SK-N-SH (cell line): ENCODE measurements around the gene SRGAP1. TPM values are rescaled to one million over a fixed set of nuclear protein-coding genes. Genes with fewer than 3 reads are reported as not detected.

Experiments used
- CTCF ChIA-PET: fragments of 300-600, 350-600 bp; formaldehyde crosslinking; extraction: SDS; loops from one replicate; lab custom pipeline; 2021; lab: Yijun Ruan, JAX
- POLR2A ChIA-PET: fragments of 350-600 bp; sonication (Branson Sonifier 250); formaldehyde crosslinking; extraction: SDS; loops from one replicate; lab custom pipeline; 2020; ENCODE audit warnings: antibody characterized with exemption, inconsistent platforms; lab: Yijun Ruan, JAX
- DNase-seq: peaks from one replicate; pipeline ENCODE4 v3.0.0; 2012
- H2AFZ ChIP-seq: fragments of 200-600 bp; sonication (generic); 2 replicates; pipeline ENCODE4 v1.8.1; 2016; ENCODE audit warnings: antibody characterized with exemption, mild to moderate bottlenecking, low read depth
- H3F3A ChIP-seq: fragments of 200-600 bp; sonication (generic); replicated peaks from 2 replicates; pipeline ENCODE3; 2016; ENCODE audit warnings: antibody characterized with exemption, mild to moderate bottlenecking; ENCODE audit not compliant: insufficient read depth
- H3K27ac ChIP-seq, 2 experiments: fragments of 200-500 bp in 1 of 2; fragments of 200-600 bp in 1 of 2; sonication (Bioruptor generic) in 1 of 2; sonication (generic), shearing (Covaris generic) in 1 of 2; 2 replicates each; pipeline versions ENCODE4 v1.5.1 to v1.6.1; 2014 to 2016; ENCODE audit warnings: low read depth in 2 of 2, inconsistent platforms in 1 of 2, low read length in 1 of 2, mild to moderate bottlenecking in 1 of 2, mixed read lengths in 1 of 2
- H3K27me3 ChIP-seq: fragments of 200-600 bp; sonication (generic), shearing (Covaris generic); 2 replicates; pipeline ENCODE4 v1.6.1; 2016; ENCODE audit warnings: mixed run types; ENCODE audit not compliant: insufficient read depth
- H3K36me3 ChIP-seq, 2 experiments: fragments of 200-500 bp in 1 of 2; fragments of 200-600 bp in 1 of 2; sonication (Bioruptor generic) in 1 of 2; sonication (generic) in 1 of 2; replicated peaks in 1 of 2; 2 replicates each; pipeline versions ENCODE3 to v1.5.1; 2014 to 2016; ENCODE audit warnings: low read length in 1 of 2, mild to moderate bottlenecking in 1 of 2; ENCODE audit not compliant: insufficient read depth in 2 of 2, control insufficient read depth in 1 of 2
- H3K4me1 ChIP-seq, 2 experiments: fragments of 200-500 bp in 1 of 2; fragments of 200-600 bp in 1 of 2; sonication (Bioruptor generic) in 1 of 2; sonication (generic), shearing (Covaris generic) in 1 of 2; 2 replicates each; pipeline versions ENCODE4 v1.5.1 to v1.6.1; 2014 to 2016; ENCODE audit warnings: low read depth in 1 of 2, low read length in 1 of 2, mixed run types in 1 of 2; ENCODE audit not compliant: insufficient read depth in 2 of 2, control insufficient read depth in 1 of 2
- H3K4me2 ChIP-seq: fragments of 200-600 bp; sonication (generic), shearing (Covaris generic); 2 replicates; pipeline ENCODE4 v1.6.1; 2017; ENCODE audit warnings: mixed run types
- H3K4me3 ChIP-seq, 2 experiments: fragments of 200-500 bp in 1 of 2; fragments of 200-600 bp in 1 of 2; sonication (Bioruptor generic) in 1 of 2; sonication (generic), shearing (Covaris generic) in 1 of 2; 2 replicates each; pipeline versions ENCODE4 v1.5.1 to v1.8.1; 2014 to 2016; ENCODE audit warnings: low read depth in 2 of 2, inconsistent platforms in 1 of 2, low read length in 1 of 2, mild to moderate bottlenecking in 1 of 2, mixed read lengths in 1 of 2, moderate library complexity in 1 of 2
- H3K79me2 ChIP-seq: fragments of 200-600 bp; sonication (generic); 2 replicates; pipeline ENCODE4 v1.8.1; 2017; ENCODE audit warnings: mild to moderate bottlenecking; ENCODE audit not compliant: insufficient read depth
- H3K9ac ChIP-seq: fragments of 200-600 bp; sonication (generic); 2 replicates; pipeline ENCODE4 v1.6.1; 2017; ENCODE audit warnings: mixed run types
- H3K9me2 ChIP-seq: fragments of 200-600 bp; sonication (generic); 2 replicates; pipeline ENCODE4 v1.6.1; 2017; ENCODE audit warnings: mixed run types
- H3K9me3 ChIP-seq: fragments of 200-600 bp; sonication (generic); 2 replicates; pipeline ENCODE4 v1.6.1; 2017; ENCODE audit warnings: mixed run types, mild to moderate bottlenecking, moderate library complexity
- H4K20me1 ChIP-seq: fragments of 200-600 bp; sonication (generic); 2 replicates; pipeline ENCODE4 v1.6.1; 2017; ENCODE audit warnings: mild to moderate bottlenecking, mixed run types; ENCODE audit not compliant: insufficient read depth
- CHD2 ChIP-seq: fragments of 150-350 bp; IDR thresholded peaks from 2 replicates; pipeline ENCODE4 v1.6.1; 2018; ENCODE audit warnings: low read length; ENCODE audit not compliant: partially characterized antibody
- EP300 ChIP-seq, 2 experiments: IDR thresholded peaks; 2 replicates each; pipeline versions ENCODE4 v1.4.0 to v1.6.1; 2012; ENCODE audit warnings: borderline replicate concordance in 1 of 2, low read depth in 1 of 2, low read length in 1 of 2
- EZH2phosphoT487 ChIP-seq: fragments of 200-600 bp; sonication (generic); IDR thresholded peaks from 2 replicates; pipeline ENCODE4 v1.6.1; 2017; ENCODE audit warnings: low read depth, mixed run types, mild to moderate bottlenecking, antibody characterized with exemption, moderate library complexity, borderline replicate concordance
- FOXM1 ChIP-seq: IDR thresholded peaks from 2 replicates; pipeline ENCODE4 v1.4.0; 2012; ENCODE audit warnings: low read depth, mild to moderate bottlenecking
- GATA2 ChIP-seq: sonication (generic); formaldehyde crosslinking; IDR thresholded peaks from 2 replicates; pipeline ENCODE4 v1.5.0; 2020; ENCODE audit warnings: mild to moderate bottlenecking, missing genetic modification reagents
- JUND ChIP-seq: IDR thresholded peaks from 2 replicates; pipeline ENCODE4 v1.4.0; 2012
- NFIC ChIP-seq: IDR thresholded peaks from 2 replicates; pipeline ENCODE4 v1.4.0; 2012; ENCODE audit warnings: borderline replicate concordance
- NRF1 ChIP-seq: IDR thresholded peaks from 2 replicates; pipeline ENCODE4 v1.6.1; 2012; ENCODE audit warnings: low read depth, mild to moderate bottlenecking, low read length
- POLR2AphosphoS5 ChIP-seq: IDR thresholded peaks from 2 replicates; pipeline ENCODE4 v1.6.1; 2012; ENCODE audit warnings: low read depth, low read length
- RAD21 ChIP-seq: IDR thresholded peaks from 2 replicates; pipeline ENCODE4 v1.6.1; 2012; ENCODE audit warnings: mild to moderate bottlenecking, low read length
- RCOR1 ChIP-seq: fragments of 150-350 bp; IDR thresholded peaks from 2 replicates; pipeline ENCODE4 v1.6.1; 2017; ENCODE audit warnings: antibody characterized with exemption, low read length
- SIN3A ChIP-seq: IDR thresholded peaks from 2 replicates; pipeline ENCODE4 v1.6.1; 2012; ENCODE audit warnings: low read depth, mild to moderate bottlenecking, low read length, moderate library complexity, borderline replicate concordance
- TCF12 ChIP-seq: IDR thresholded peaks from 2 replicates; pipeline ENCODE4 v1.4.0; 2012
- TEAD4 ChIP-seq: IDR thresholded peaks from 2 replicates; pipeline ENCODE4 v1.4.0; 2012; ENCODE audit warnings: mild to moderate bottlenecking, borderline replicate concordance; ENCODE audit not compliant: insufficient read depth
- WGBS: methylation state at CpG from one replicate; pipeline ENCODE4 v1.1.6; 2017; ENCODE audit warnings: low lambda C conversion rate; 5-methylcytosine and 5-hydroxymethylcytosine counted together
- polyA plus RNA-seq, 3 experiments: library from polyadenylated mRNA; depleted of rRNA; stranded (reverse); fragments of >200 nt; gene quantifications; 2 replicates each; pipeline ENCODE4 v1.2.3, GENCODE V29; 2012
- TF ChIP-seq, protein P1 (sequence below): IDR thresholded peaks from 2 replicates; pipeline ENCODE4; 2012
- TF ChIP-seq, protein P2 (sequence below): IDR thresholded peaks from 2 replicates; pipeline ENCODE4 v1.4.0; 2012; ENCODE audit warnings: low read depth
- TF ChIP-seq, protein P3 (sequence below): fragments of 150-350 bp; IDR thresholded peaks from 2 replicates; pipeline ENCODE4 v1.6.1; 2016; ENCODE audit warnings: mild to moderate bottlenecking, low read depth, low read length
- TF ChIP-seq, protein P4 (sequence below): fragments of 200-600 bp; sonication (generic); IDR thresholded peaks from 2 replicates; pipeline ENCODE4 v1.6.1; 2017; ENCODE audit warnings: antibody characterized with exemption, mild to moderate bottlenecking, moderate library complexity

Gene SRGAP1
- polyA plus RNA-seq, 1 of the 3 experiments (the other 2 are of a cell fraction): 2.6 TPM

DNA sequence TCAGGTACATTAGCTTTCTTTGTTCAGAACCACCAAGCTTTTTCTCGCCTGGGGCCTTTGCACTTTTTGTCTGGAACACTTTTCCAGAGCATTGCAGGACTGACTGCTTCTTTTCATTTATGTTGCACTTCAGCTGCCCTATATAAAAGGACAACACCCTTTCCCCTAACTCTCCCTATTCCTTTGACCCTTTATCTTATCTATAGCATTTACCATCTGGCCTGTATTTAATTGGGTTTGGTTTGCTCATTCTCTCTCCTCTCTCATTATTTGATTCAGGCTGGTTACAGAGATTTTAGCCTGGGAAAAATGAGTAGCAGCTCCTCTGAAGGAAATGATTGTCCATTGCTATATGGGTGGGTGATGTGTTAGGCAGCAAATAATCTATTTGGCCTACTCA lies 212.2 kb downstream of the SRGAP1 start:
- DNase-seq: peak; percentile 37
- Histone ChIP-seq H2AFZ (no peak overlapping the region), H3K4me3 (no peak overlapping the region), H3K4me1 (peaks cover 8 to 17% of the 10 kb centered on the region in 2 experiments; a peak in 3 of 4 replicates), H3K9me3 (no peaks in the 10 kb centered on the region), H3K79me2 (no peaks in the 10 kb centered on the region), H3K36me3 (peaks cover 0 to 3% of the 10 kb centered on the region in 2 experiments), H3K9me2 (no peaks in the 10 kb centered on the region), H3K27me3 (no peaks in the 10 kb centered on the region), H3K27ac (peak overlapping the region in 1 of 2 experiments; percentile 82; a peak in 2 of 4 replicates), H3F3A (peaks cover 3% of the 10 kb centered on the region), H4K20me1 (no peaks in the 10 kb centered on the region), H3K4me2 (no peak overlapping the region), H3K9ac (no peak overlapping the region)
- TF ChIP-seq, protein P1, sequence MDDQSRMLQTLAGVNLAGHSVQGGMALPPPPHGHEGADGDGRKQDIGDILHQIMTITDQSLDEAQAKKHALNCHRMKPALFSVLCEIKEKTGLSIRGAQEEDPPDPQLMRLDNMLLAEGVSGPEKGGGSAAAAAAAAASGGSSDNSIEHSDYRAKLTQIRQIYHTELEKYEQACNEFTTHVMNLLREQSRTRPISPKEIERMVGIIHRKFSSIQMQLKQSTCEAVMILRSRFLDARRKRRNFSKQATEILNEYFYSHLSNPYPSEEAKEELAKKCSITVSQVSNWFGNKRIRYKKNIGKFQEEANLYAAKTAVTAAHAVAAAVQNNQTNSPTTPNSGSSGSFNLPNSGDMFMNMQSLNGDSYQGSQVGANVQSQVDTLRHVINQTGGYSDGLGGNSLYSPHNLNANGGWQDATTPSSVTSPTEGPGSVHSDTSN: no peak
- TF ChIP-seq RAD21: peak; percentile 35; the same call in 1 of the 2 replicates
- no peak for TF ChIP-seq EZH2phosphoT487
- TF ChIP-seq NFIC: no peak
- peak; percentile 94 for TF ChIP-seq GATA2
- TF ChIP-seq SIN3A: no peak
- peak; percentile 25 for TF ChIP-seq CHD2
- TF ChIP-seq EP300 (IDR thresholded peaks at IDR 0.05; ENCODE audit: borderline replicate concordance in 1 of 2, low read depth in 1 of 2, low read length in 1 of 2): peak in 1 of 2 experiments; percentile 74; a peak in 2 of 4 replicates
- TF ChIP-seq RCOR1: peak; percentile 88
- TF ChIP-seq FOXM1: no peak
- no peak for TF ChIP-seq NRF1
- TF ChIP-seq TCF12: no peak
- TF ChIP-seq, protein P2, sequence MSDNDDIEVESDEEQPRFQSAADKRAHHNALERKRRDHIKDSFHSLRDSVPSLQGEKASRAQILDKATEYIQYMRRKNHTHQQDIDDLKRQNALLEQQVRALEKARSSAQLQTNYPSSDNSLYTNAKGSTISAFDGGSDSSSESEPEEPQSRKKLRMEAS: no peak
- TF ChIP-seq TEAD4: no peak
- TF ChIP-seq, protein P3, sequence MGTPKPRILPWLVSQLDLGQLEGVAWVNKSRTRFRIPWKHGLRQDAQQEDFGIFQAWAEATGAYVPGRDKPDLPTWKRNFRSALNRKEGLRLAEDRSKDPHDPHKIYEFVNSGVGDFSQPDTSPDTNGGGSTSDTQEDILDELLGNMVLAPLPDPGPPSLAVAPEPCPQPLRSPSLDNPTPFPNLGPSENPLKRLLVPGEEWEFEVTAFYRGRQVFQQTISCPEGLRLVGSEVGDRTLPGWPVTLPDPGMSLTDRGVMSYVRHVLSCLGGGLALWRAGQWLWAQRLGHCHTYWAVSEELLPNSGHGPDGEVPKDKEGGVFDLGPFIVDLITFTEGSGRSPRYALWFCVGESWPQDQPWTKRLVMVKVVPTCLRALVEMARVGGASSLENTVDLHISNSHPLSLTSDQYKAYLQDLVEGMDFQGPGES: no peak
- TF ChIP-seq, protein P4, sequence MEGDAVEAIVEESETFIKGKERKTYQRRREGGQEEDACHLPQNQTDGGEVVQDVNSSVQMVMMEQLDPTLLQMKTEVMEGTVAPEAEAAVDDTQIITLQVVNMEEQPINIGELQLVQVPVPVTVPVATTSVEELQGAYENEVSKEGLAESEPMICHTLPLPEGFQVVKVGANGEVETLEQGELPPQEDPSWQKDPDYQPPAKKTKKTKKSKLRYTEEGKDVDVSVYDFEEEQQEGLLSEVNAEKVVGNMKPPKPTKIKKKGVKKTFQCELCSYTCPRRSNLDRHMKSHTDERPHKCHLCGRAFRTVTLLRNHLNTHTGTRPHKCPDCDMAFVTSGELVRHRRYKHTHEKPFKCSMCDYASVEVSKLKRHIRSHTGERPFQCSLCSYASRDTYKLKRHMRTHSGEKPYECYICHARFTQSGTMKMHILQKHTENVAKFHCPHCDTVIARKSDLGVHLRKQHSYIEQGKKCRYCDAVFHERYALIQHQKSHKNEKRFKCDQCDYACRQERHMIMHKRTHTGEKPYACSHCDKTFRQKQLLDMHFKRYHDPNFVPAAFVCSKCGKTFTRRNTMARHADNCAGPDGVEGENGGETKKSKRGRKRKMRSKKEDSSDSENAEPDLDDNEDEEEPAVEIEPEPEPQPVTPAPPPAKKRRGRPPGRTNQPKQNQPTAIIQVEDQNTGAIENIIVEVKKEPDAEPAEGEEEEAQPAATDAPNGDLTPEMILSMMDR: no peak
- no peak for TF ChIP-seq POLR2AphosphoS5
- no peak for TF ChIP-seq JUND
- 90% methylated on average over 1 of the region's 1 CpG for WGBS
- ChIA-PET POLR2A (no interaction called here), CTCF (interaction anchor here (0.7 to 2.3 kb wide), 7 partner anchors 9 to 213 kb away, joined by 3 to 6 read pairs (median 4); partner anchors contain the start of gene SRGAP1)
